Spleen (tissue), 11 donors: Measurements from ENCODE around the gene CENPL. TPM values are rescaled to one million over a fixed set of nuclear protein-coding genes. Genes with fewer than 3 reads are reported as not detected.
"Not testable (repeated sequence)": the region's sequence is repeated elsewhere in the genome, so short reads cannot be mapped to it uniquely, and the experiment has no call there.

Experiments
- DNase-seq: peaks from one replicate; pipeline ENCODE4 v3.0.0-alpha.2; 2020
- H3K27ac ChIP-seq, 8 donors: fragments of 200-600 bp; sonication (generic) in 7 of 8; 1 replicate in 4 of 8; 2 replicates in 4 of 8; pipeline versions ENCODE4 v1.5.0 to v1.8.0; 2016 to 2021; ENCODE audit warnings: inconsistent platforms in 4 of 8, mild to moderate bottlenecking in 4 of 8, moderate library complexity in 1 of 8
- H3K27me3 ChIP-seq, 7 donors: fragments of 200-600 bp; sonication (generic) in 6 of 7; replicated peaks in 1 of 7; 1 replicate in 4 of 7; 2 replicates in 3 of 7; pipeline versions ENCODE4 v1.5.0 to v1.8.0; 2016 to 2021; ENCODE audit warnings: inconsistent platforms in 3 of 7, mild to moderate bottlenecking in 1 of 7
- H3K36me3 ChIP-seq, 6 donors: fragments of 200-600 bp; sonication (generic) in 5 of 6; 1 replicate in 4 of 6; 2 replicates in 2 of 6; pipeline versions ENCODE4 v1.5.0 to v1.8.0; 2016 to 2021; ENCODE audit warnings: inconsistent platforms in 2 of 6
- H3K4me1 ChIP-seq, 6 donors: fragments of 200-600 bp; sonication (generic) in 5 of 6; 1 replicate in 3 of 6; 2 replicates in 3 of 6; pipeline versions ENCODE4 v1.5.0 to v1.8.0; 2016 to 2021; ENCODE audit warnings: inconsistent platforms in 3 of 6
- H3K4me3 ChIP-seq, 8 donors: fragments of 200-600 bp; sonication (generic) in 7 of 8; 1 replicate in 4 of 8; 2 replicates in 4 of 8; pipeline versions ENCODE4 v1.5.0 to v1.8.0; 2016 to 2021; ENCODE audit warnings: inconsistent platforms in 4 of 8, mild to moderate bottlenecking in 4 of 8, moderate library complexity in 2 of 8
- H3K9me3 ChIP-seq, 8 donors: fragments of 200-600 bp; sonication (generic) in 7 of 8; 1 replicate in 4 of 8; 2 replicates in 4 of 8; pipeline versions ENCODE4 v1.5.0 to v1.8.0; 2016 to 2021; ENCODE audit warnings: inconsistent platforms in 4 of 8
- POLR2A ChIP-seq, 3 donors: fragments of 450-650 bp; IDR thresholded peaks; one replicate each; pipeline ENCODE4 v1.5.1; 2017; ENCODE audit warnings: antibody characterized with exemption in 3 of 3, mild to moderate bottlenecking in 1 of 3
- POLR2AphosphoS5 ChIP-seq, 3 donors: sonication (generic); formaldehyde crosslinking; IDR thresholded peaks; one replicate each; pipeline ENCODE4 v1.5.1; 2017; ENCODE audit warnings: antibody characterized with exemption in 3 of 3
- WGBS, 5 donors: extraction: QIAGEN DNeasy Blood & Tissue Kit in 3 of 5; methylation state at CpG; one replicate each; pipeline versions ENCODE4 v1.1.5 to v1.1.7; 2013 to 2018; 5-methylcytosine and 5-hydroxymethylcytosine counted together
- intact Hi-C: fragments of 100-400 bp; cut with DNase I; formaldehyde crosslinking; loops from one replicate; pipeline ENCODE4 v1.15.0; 2023; ENCODE audit warnings: low total_unique reads
- polyA plus RNA-seq, 3 donors: library from polyadenylated mRNA; stranded (reverse); fragments of 200-250 nt; gene quantifications; one replicate each; pipeline ENCODE4 v1.2.1, GENCODE V29; 2013
- total RNA-seq, 7 donors: library from RNA; depleted of rRNA in 3 of 7; stranded (reverse); fragments of >200 nt in 3 of 7; fragmentation: NEBNext Ultra II Directional in 4 of 7; extraction: Animal tissue kit (Norgen Biotek cat#: 25700) in 4 of 7; gene quantifications; one replicate each; pipeline versions ENCODE4 v1.1.0 to v1.2.1, GENCODE V29; 2016 to 2021
- TF ChIP-seq, protein P1 (sequence below), 11 experiments: fragments of 200-600 bp in 7 of 11; fragments of 450-650 bp in 4 of 11; sonication (generic) in 4 of 11; IDR thresholded peaks in 8 of 11; conservative IDR thresholded peaks in 3 of 11; 1 replicate in 7 of 11; 2 replicates in 4 of 11; pipeline versions ENCODE4 v1.4.0 to v1.8.0; 2016 to 2021; ENCODE audit warnings: antibody characterized with exemption in 11 of 11, inconsistent platforms in 4 of 11, mild to moderate bottlenecking in 1 of 11
- donor health status: healthy with polysubstance abuse.
- donor health status: DM: no; HTN: no; CAD: no; lungs with moderate emphysema.
- donor health status: DM: no; HTN: no; CAD: no.
- donor health status: Bipolar disorder and iron deficiency.
- donor health status: healthy.
- donor health status: DM: no; HTN: no; CAD: no.
- donor health status: DM: yes; HTN: yes; CAD: no.

The CENPL gene
- total and polyA plus RNA-seq, 10 donors: 2.4 to 22.2 (median 6.3) TPM

GRCh38 chr1:173768206-173768605 lies 56.5 kb downstream of the CENPL start:
- WGBS, 5 donors: 82 to 89% (median 86%) methylated on average over 2 of the region's 2 CpGs
- DNase-seq: no peak

DNA sequence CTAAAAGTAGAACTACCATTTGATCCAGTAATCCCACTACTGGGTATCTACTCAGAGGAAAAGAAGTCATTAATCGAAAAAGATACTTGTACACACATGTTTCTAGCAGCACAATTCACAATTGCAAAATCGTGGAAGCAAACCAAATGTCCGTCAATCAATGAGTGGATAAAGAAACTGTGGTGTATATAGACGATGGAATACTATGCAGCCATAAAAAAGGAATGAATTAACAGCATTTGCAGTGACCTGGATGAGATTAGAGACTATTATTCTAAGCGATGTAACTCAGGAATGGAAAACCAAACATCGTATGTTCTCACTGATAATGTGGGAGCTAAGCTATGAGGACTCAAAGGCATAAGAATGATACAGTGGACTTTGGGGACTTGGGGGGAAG lies 60.4 kb downstream of the CENPL start:
- H3K4me3 ChIP-seq, intact Hi-C loops, H3K27ac ChIP-seq, H3K27me3 ChIP-seq, H3K4me1 ChIP-seq, DNase-seq: not testable (repeated sequence)
- Histone ChIP-seq H3K9me3 (peaks cover 0 to 27% (median 17%) of the 10 kb centered on the region in 8 donors), H3K36me3 (peaks cover 0 to 70% (median 17%) of the 10 kb centered on the region in 6 donors)
- WGBS, 5 donors: 97 to 98% (median 98%) methylated on average over 6 of the region's 6 CpGs

More at GRCh38 chr1:173768206-173768605, 56.5 kb downstream of the CENPL start:
- intact Hi-C loops: no loop called here
- no peak overlapping the region for H3K27ac ChIP-seq
- no peaks in the 10 kb centered on the region for H3K4me1 ChIP-seq
- H3K9me3 ChIP-seq: peaks cover 0 to 16% (median 12%) of the 10 kb centered on the region in 8 donors
- H3K4me3 ChIP-seq: no peak overlapping the region
- no peak for TF ChIP-seq POLR2AphosphoS5 (IDR thresholded peaks at IDR 0.05)
- TF ChIP-seq POLR2A (IDR thresholded peaks at IDR 0.05): no peak
- TF ChIP-seq, protein P1, sequence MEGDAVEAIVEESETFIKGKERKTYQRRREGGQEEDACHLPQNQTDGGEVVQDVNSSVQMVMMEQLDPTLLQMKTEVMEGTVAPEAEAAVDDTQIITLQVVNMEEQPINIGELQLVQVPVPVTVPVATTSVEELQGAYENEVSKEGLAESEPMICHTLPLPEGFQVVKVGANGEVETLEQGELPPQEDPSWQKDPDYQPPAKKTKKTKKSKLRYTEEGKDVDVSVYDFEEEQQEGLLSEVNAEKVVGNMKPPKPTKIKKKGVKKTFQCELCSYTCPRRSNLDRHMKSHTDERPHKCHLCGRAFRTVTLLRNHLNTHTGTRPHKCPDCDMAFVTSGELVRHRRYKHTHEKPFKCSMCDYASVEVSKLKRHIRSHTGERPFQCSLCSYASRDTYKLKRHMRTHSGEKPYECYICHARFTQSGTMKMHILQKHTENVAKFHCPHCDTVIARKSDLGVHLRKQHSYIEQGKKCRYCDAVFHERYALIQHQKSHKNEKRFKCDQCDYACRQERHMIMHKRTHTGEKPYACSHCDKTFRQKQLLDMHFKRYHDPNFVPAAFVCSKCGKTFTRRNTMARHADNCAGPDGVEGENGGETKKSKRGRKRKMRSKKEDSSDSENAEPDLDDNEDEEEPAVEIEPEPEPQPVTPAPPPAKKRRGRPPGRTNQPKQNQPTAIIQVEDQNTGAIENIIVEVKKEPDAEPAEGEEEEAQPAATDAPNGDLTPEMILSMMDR (IDR thresholded peaks at IDR 0.05 in 8 of 11, conservative IDR thresholded peaks at IDR 0.05 in 3 of 11): no peak
- H3K27me3 ChIP-seq: no peaks in the 10 kb centered on the region
- peaks cover 0 to 74% (median 15%) of the 10 kb centered on the region in 6 donors for H3K36me3 ChIP-seq

DNA sequence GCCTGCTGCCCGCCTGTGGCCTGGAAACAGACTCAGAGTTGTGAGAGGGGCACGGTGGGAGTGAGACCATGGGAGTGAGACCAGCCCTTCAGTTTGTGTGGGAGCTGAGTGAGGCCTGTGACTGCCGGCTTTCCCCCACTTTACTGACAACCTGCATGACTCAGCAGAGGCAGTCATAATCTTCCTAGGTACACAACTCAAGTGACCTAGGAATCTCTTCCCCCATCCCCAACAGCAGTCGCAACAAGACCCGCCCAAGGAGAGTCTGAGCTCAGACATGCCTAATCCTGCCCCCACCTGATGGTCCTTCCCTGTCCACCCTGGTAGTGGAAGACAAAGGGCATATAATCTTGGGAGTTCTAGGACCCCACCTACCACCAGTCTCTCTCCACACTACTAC lies 65.7 kb downstream of the CENPL start:
- intact Hi-C loops: no loop called here
- Histone ChIP-seq H3K9me3 (peaks cover 0 to 21% (median 12%) of the 10 kb centered on the region in 8 donors), H3K4me3 (no peak overlapping the region), H3K4me1 (no peaks in the 10 kb centered on the region), H3K27ac (no peak overlapping the region), H3K27me3 (no peaks in the 10 kb centered on the region), H3K36me3 (peaks cover 0 to 70% (median 47%) of the 10 kb centered on the region in 6 donors)
- WGBS, 5 donors: 97 to 100% (median 99%) methylated on average over 5 of the region's 5 CpGs
- TF ChIP-seq POLR2AphosphoS5 (IDR thresholded peaks at IDR 0.05) (no peak), POLR2A (IDR thresholded peaks at IDR 0.05) (no peak)
- TF ChIP-seq, protein P1 (IDR thresholded peaks at IDR 0.05 in 8 of 11, conservative IDR thresholded peaks at IDR 0.05 in 3 of 11): no peak
- no peak for DNase-seq

DNA sequence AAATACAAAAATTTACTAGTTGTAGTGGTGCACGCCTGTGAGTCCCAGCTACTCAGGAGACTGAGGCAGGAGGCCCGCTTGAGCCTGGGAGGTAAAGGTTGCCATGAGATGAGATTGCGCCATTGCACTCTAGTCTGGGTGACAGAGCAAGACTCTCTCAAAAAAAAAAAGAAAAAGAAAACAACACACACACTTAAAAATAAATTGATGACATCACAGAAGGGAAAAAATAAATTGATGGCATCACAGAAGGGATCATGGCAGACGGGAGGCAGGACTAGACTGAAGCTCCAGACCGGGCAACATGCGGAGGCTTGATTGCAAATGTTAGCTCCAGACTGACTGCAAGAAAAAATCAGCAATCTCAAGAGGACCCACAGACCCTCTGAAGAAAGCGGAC lies 66.6 kb downstream of the CENPL start:
- no peak for DNase-seq
- no peaks in the 10 kb centered on the region for H3K4me1 ChIP-seq
- intact Hi-C loops: no loop called here
- peaks cover 0 to 78% (median 54%) of the 10 kb centered on the region in 6 donors for H3K36me3 ChIP-seq
- 95 to 98% (median 97%) methylated on average over 7 of the region's 7 CpGs for WGBS, 5 donors
- no peak overlapping the region for H3K4me3 ChIP-seq
- H3K9me3 ChIP-seq: peaks cover 0 to 12% (median 5%) of the 10 kb centered on the region in 8 donors
- H3K27me3 ChIP-seq: no peaks in the 10 kb centered on the region
- no peak overlapping the region for H3K27ac ChIP-seq
- TF ChIP-seq POLR2A (IDR thresholded peaks at IDR 0.05): no peak
- no peak for TF ChIP-seq POLR2AphosphoS5 (IDR thresholded peaks at IDR 0.05)
- TF ChIP-seq, protein P1 (IDR thresholded peaks at IDR 0.05 in 8 of 11, conservative IDR thresholded peaks at IDR 0.05 in 3 of 11): no peak

GRCh38 chr1:173757666-173758065 lies 67.0 kb downstream of the CENPL start:
- TF ChIP-seq, protein P1 (IDR thresholded peaks at IDR 0.05 in 8 of 11, conservative IDR thresholded peaks at IDR 0.05 in 3 of 11): no peak
- no peak for TF ChIP-seq POLR2A (IDR thresholded peaks at IDR 0.05)
- TF ChIP-seq POLR2AphosphoS5 (IDR thresholded peaks at IDR 0.05): no peak
- no peak overlapping the region for H3K27ac ChIP-seq
- no peak for DNase-seq
- WGBS, 5 donors: 96 to 98% (median 96%) methylated on average over 4 of the region's 4 CpGs
- intact Hi-C loops: no loop called here
- no peaks in the 10 kb centered on the region for H3K27me3 ChIP-seq
- H3K4me3 ChIP-seq: no peak overlapping the region
- peaks cover 0 to 83% (median 58%) of the 10 kb centered on the region in 6 donors for H3K36me3 ChIP-seq
- peaks cover 0 to 7% (median under 1%) of the 10 kb centered on the region in 8 donors for H3K9me3 ChIP-seq
- H3K4me1 ChIP-seq: no peaks in the 10 kb centered on the region
